Ectodermal cell (in vitro differentiated cells): Measurements from ENCODE around the gene PARP14.
"Not testable (repeated sequence)": the region's sequence is repeated elsewhere in the genome, so short reads cannot be mapped to it uniquely, and the experiment has no call there.

Experiments used
- H3K27ac ChIP-seq: 2 replicates; pipeline ENCODE4 v1.7.0; 2013; ENCODE audit warnings: mild to moderate bottlenecking, low read depth, low read length; ENCODE audit not compliant: insufficient read depth, poor library complexity, severe bottlenecking
- H3K27me3 ChIP-seq: 2 replicates; pipeline ENCODE4 v1.7.0; 2013; ENCODE audit warnings: mild to moderate bottlenecking, low read length; ENCODE audit not compliant: insufficient read depth, control insufficient read depth, poor library complexity, severe bottlenecking
- H3K36me3 ChIP-seq: one replicate; pipeline ENCODE4 v1.7.0; 2013; ENCODE audit warnings: low read length; ENCODE audit not compliant: control insufficient read depth, insufficient read depth
- H3K4me1 ChIP-seq: one replicate; pipeline ENCODE4 v1.7.0; 2013; ENCODE audit warnings: low read length; ENCODE audit not compliant: control insufficient read depth, insufficient read depth
- H3K4me3 ChIP-seq: 2 replicates; pipeline ENCODE4 v1.7.0; 2013; ENCODE audit warnings: low read depth, low read length, control low read depth; ENCODE audit not compliant: insufficient read depth
- H3K9me3 ChIP-seq: 2 replicates; pipeline ENCODE4 v1.7.0; 2013; ENCODE audit warnings: mild to moderate bottlenecking, low read length, moderate library complexity; ENCODE audit not compliant: control insufficient read depth
- WGBS, 2 experiments: methylation state at CpG; one replicate each; pipeline ENCODE4 v1.1.7; 2013; ENCODE audit warnings: missing lambda C conversion rate in 2 of 2; 5-methylcytosine and 5-hydroxymethylcytosine counted together

The PARP14 gene

DNA sequence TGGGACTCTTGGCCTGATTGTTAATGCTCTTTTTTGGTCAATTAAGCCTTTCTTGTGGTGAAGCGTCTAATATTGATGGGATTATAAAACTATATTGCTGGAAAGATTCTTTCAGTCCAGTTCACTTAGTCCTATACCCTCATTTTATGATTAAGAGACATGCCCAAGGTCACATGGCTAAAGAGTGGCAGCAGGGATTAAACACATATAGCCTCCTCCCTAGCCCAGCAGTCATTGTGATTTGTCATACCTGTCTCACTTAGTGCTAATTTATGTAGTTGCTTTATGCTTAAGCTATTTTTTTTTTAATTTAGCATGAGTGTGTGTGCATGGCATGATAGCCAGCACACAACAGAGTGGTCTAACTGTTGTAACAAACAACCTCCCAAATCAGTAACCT is 9.5 kb downstream of the PARP14 start:
- Histone ChIP-seq H3K4me1 (no peaks in the 10 kb centered on the region), H3K27me3 (no peaks in the 10 kb centered on the region), H3K36me3 (no peaks in the 10 kb centered on the region), H3K4me3 (no peak overlapping the region), H3K9me3 (no peaks in the 10 kb centered on the region), H3K27ac (no peak overlapping the region)
- WGBS, 2 experiments = 100% methylated on average over 1 of the region's 1 CpG; no CpG with 5 or more reads in 1 of the 2 experiments

DNA sequence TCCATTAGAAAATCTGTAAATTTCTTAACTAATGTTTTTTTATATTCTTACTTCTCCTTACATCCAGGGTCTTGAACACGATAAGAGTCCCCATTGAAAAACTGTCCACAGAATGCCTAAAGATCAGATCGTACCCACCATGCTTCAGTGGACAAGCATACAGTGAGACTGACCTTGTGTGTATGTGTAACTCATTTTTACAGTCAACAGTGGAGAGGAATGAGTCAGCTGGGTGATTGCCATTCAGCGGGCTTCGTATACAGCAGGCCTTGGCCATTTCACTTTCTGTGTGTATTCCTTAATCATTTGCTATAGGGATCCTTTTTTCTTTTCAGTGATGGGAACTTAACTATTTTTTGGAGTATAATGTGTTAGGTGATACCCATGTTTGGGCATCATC is 10.6 kb downstream of the PARP14 start:
- Histone ChIP-seq H3K4me1 (no peaks in the 10 kb centered on the region), H3K27me3 (no peaks in the 10 kb centered on the region), H3K36me3 (no peaks in the 10 kb centered on the region), H3K9me3 (no peaks in the 10 kb centered on the region), H3K4me3 (no peak overlapping the region), H3K27ac (no peak overlapping the region)
- 92 to 94% methylated on average over 4 of the region's 4 CpGs for WGBS, 2 experiments

DNA sequence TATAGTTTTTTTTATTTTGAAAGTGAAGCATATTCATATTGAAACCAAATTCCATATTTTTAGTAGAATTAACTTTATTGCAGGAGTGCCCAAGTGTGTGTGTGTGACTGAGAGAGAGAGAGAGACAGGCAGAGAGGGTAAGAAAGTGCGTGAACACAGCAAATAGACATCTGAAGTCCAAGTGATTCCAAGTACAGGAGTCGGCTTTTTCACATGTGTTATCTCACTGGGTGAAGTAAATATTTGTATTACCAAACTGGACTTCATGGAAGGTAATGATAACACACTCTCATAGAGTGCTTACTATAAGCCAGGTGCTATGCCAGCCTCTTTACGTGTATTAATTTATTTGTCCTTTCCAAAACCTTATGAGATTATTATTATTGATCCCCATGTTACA is 12.0 kb downstream of the PARP14 start:
- Histone ChIP-seq H3K36me3 (no peaks in the 10 kb centered on the region), H3K9me3 (no peaks in the 10 kb centered on the region), H3K4me1 (no peaks in the 10 kb centered on the region), H3K4me3 (no peak overlapping the region), H3K27me3 (no peaks in the 10 kb centered on the region), H3K27ac (no peak overlapping the region)
- 94 to 98% methylated on average over 2 to 3 of the region's 3 CpGs for WGBS, 2 experiments

DNA sequence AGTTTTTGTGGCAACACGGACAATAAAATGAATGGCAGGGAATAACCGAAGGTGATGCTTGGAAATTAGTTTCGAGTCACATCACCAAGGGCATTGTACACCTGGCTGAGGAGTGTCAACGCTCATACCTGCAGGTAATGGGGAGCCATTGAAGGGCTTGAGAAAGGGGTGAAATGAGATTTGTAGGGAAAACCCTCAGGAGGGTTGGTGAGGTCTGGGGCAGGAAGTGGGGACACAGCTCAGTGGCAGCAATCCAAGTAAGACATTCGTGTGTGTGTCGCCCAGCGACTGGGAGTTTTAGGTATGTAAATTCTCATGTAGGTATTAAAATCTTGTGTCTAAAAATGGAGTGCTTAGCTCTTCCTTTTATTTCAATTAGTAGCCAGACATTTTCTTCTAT is 14.3 kb downstream of the PARP14 start:
- H3K27ac ChIP-seq = no peak overlapping the region
- 87 to 92% methylated on average over 7 of the region's 7 CpGs for WGBS, 2 experiments
- no peaks in the 10 kb centered on the region for H3K36me3 ChIP-seq
- H3K4me3 ChIP-seq = no peak overlapping the region
- no peaks in the 10 kb centered on the region for H3K9me3 ChIP-seq
- no peaks in the 10 kb centered on the region for H3K4me1 ChIP-seq
- no peaks in the 10 kb centered on the region for H3K27me3 ChIP-seq

DNA sequence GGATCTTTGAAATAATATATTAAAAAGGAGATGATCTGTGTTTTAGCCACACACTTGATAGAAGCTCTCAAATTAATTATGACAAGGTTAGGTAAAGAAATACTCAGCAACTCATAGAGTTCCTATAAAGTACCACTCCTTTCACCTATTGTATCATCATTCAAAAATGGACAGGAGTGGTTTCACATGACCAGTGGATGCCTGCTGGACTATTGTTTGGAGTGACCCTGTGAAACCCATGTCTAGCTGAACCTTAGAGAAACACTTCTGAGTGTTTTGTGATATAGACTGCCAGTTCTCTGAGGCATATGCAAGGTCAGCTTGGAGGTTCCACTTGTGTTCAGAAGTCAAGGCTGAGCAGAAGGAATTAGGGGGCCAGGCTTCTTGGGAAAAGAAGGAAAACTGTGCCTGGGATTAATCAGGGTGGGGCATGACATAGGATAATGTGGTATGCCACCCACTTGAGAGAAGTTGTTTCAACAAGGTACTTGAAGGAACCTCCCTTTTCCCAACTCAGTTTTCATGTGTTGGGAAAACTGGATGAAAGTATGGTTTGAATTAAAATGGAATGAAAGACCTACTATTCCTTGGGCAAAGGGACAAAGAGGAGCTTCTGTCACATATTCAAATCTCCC is 15.4 kb downstream of the PARP14 start:
- no peak overlapping the region for H3K4me3 ChIP-seq
- no peaks in the 10 kb centered on the region for H3K27me3 ChIP-seq
- H3K36me3 ChIP-seq = no peaks in the 10 kb centered on the region
- no peaks in the 10 kb centered on the region for H3K4me1 ChIP-seq
- H3K9me3 ChIP-seq = no peaks in the 10 kb centered on the region
- no peak overlapping the region for H3K27ac ChIP-seq

DNA sequence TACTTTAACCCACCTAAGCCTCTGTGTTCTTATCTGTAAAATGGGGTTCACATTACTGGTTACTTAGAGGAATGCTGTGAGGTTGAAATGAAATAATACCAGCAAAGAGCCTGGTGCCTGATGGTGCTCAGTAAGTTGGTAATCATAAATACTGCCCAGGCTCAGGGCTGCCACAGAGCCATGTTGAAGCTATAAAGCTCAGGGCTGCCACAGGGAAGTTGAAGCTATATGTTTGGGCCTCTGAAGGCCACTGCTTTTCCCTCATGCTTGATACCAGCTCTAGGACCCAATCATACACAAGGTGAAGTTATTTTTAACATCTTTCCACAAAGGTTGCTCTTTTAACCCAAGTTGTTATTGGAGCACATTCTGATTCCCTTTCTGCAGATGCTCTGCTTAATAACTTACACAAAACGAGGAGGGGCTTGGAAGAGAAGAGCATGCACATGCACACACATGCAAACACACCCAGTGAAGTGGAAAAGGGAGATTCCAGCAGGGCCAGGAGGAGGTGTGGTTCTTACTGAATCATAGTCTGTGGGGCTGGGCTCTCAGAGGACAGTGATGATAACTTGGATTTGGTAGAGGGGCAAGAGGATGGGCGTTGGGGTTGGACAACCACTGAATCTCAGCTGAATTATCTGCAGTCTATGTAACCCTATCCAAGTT is 17.4 kb downstream of the PARP14 start:
- 78 to 95% methylated on average over 2 of the region's 2 CpGs for WGBS, 2 experiments
- no peaks in the 10 kb centered on the region for H3K4me1 ChIP-seq
- no peaks in the 10 kb centered on the region for H3K9me3 ChIP-seq

DNA sequence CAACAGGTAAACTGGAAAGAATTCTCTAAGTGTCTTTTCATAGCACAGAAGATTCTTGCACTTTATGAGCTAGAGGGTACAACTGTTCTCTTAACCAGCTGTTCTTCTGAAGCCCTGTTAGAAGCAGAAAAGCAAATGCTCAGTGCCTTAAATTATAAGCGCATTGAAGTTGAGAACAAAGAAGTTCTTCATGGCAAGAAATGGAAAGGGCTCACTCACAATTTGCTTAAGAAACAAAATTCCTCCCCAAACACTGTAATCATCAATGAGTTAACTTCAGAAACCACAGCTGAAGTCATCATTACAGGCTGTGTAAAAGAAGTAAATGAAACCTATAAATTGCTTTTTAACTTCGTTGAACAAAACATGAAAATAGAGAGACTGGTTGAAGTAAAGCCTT is 19.6 kb downstream of the PARP14 start:
- Histone ChIP-seq H3K4me1 (no peaks in the 10 kb centered on the region), H3K27ac (no peak overlapping the region), H3K27me3 (no peaks in the 10 kb centered on the region), H3K4me3 (no peak overlapping the region), H3K36me3 (no peaks in the 10 kb centered on the region), H3K9me3 (no peaks in the 10 kb centered on the region)
- WGBS, 2 experiments = 91 to 97% methylated on average over 2 of the region's 2 CpGs

More for the DNA sequence above, 17.4 kb downstream of the PARP14 start:
- Histone ChIP-seq H3K27ac (no peak overlapping the region), H3K27me3 (no peaks in the 10 kb centered on the region), H3K4me3 (no peak overlapping the region), H3K36me3 (no peaks in the 10 kb centered on the region)

DNA sequence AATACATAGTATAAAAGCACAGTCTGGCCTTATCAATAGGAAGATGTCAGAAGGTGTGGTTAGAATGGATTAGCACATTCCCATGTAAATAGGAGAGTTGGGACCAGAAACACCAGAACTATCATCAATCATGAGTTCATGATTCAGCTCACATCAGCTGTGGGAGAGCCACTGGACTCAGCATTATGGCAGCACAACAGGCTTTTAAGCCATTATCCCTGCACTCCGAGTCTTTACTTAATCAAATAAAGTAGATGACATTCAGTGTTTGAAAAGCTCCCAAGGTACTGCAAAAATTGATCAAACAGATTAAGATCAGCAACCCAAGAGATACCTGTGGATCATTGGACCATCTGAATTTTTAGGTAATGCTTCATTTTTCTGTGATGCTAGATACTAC is 24.7 kb downstream of the PARP14 start:
- Histone ChIP-seq H3K9me3 (no peaks in the 10 kb centered on the region), H3K4me3 (no peak overlapping the region), H3K4me1 (no peaks in the 10 kb centered on the region), H3K36me3 (no peaks in the 10 kb centered on the region), H3K27ac (no peak overlapping the region), H3K27me3 (no peaks in the 10 kb centered on the region)
- WGBS, 2 experiments = 93 to 100% methylated on average over 1 of the region's 1 CpG

DNA sequence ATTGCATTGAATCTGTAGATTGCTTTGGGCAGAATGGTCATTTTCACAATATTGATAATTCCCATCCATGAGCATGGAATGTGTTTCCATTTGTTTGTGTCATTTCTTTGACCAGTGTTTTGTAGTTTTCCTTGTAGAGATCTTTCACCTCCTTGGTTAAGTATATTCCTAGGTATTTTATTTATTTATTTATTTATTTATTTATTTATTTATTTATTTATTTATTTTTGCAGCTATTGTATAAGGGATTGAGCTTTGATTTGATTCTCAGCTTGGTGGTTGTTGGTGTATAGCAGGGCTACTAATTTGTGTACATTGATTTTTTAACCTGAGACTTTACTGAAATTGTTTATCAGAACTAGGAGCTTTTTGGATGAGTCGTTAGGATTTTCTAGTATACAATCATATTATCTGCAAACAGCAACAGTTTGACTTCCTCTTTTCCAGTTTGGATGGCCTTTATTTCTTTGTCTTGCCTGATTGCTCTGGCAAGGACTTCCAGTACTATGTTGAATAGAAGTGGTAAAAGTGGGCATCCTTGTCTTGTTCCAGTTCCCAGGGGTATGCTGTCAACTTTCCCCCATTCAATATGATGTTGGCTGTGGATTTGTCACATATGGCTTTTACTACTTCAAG is 30.1 kb downstream of the PARP14 start:
- H3K4me3 ChIP-seq, H3K27me3 ChIP-seq, H3K4me1 ChIP-seq, H3K27ac ChIP-seq, H3K9me3 ChIP-seq, H3K36me3 ChIP-seq: not testable (repeated sequence)
- WGBS, 2 experiments = 100% methylated on average over 1 of the region's 1 CpG

DNA sequence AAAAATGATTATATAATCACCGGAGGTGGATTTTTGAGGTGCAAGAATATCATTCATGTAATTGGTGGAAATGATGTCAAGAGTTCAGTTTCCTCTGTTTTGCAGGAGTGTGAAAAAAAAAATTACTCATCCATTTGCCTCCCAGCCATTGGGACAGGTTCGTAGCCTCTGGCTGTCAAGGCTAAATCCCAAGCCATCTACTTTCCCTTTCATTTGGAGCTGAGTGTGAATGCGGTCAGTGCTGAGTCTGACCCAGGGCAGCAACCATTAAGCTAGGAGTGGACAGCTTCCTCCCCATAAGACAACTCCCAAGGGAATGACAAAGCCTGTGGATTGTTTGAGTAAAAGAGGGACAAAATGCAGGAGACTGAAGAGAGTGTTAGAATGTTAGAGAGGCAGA is 33.6 kb downstream of the PARP14 start:
- no peaks in the 10 kb centered on the region for H3K4me1 ChIP-seq
- H3K9me3 ChIP-seq = no peaks in the 10 kb centered on the region
- 86 to 94% methylated on average over 3 of the region's 3 CpGs for WGBS, 2 experiments
- no peaks in the 10 kb centered on the region for H3K27me3 ChIP-seq
- H3K4me3 ChIP-seq = no peak overlapping the region
- H3K36me3 ChIP-seq = no peaks in the 10 kb centered on the region
- no peak overlapping the region for H3K27ac ChIP-seq
